Endothelial cell of umbilical vein (primary cell): ENCODE measurements around the gene CTBP2.

ENCODE experiments used
- CTCF ChIP-seq, 2 donors: IDR thresholded peaks; 1 replicate in 1 of 2; 2 replicates in 1 of 2; pipeline ENCODE4 v1.5.1; 2011; ENCODE audit warnings: low read length in 2 of 2, mild to moderate bottlenecking in 2 of 2, moderate library complexity in 2 of 2, control low read depth in 1 of 2, inconsistent platforms in 1 of 2, low read depth in 1 of 2; ENCODE audit not compliant: insufficient read depth in 1 of 2; ENCODE audit errors: extremely low read depth in 1 of 2
- EZH2 ChIP-seq: IDR thresholded peaks from 2 replicates; pipeline ENCODE4 v1.6.1; 2012; ENCODE audit warnings: borderline replicate concordance, low read depth, mild to moderate bottlenecking, moderate library complexity, low read length, inconsistent platforms; ENCODE audit not compliant: severe bottlenecking
- GATA2 ChIP-seq: IDR thresholded peaks from 2 replicates; pipeline ENCODE4 v1.7.0; 2011; ENCODE audit warnings: low read depth, mild to moderate bottlenecking, moderate library complexity, mixed read lengths, low read length; ENCODE audit not compliant: insufficient read length, insufficient read depth
- JUN ChIP-seq: IDR thresholded peaks from 2 replicates; pipeline ENCODE4 v1.6.1; 2011; ENCODE audit warnings: borderline replicate concordance, low read depth; ENCODE audit not compliant: insufficient read length, insufficient read depth
- MYC ChIP-seq: IDR thresholded peaks from one replicate; pipeline ENCODE4 v1.6.1; 2011; ENCODE audit warnings: mild to moderate bottlenecking, low read depth, low read length
- POLR2A ChIP-seq: IDR thresholded peaks from 2 replicates; pipeline ENCODE4 v1.6.1; 2012; ENCODE audit warnings: low read depth, mild to moderate bottlenecking, control low read depth, low read length
- POLR2AphosphoS5 ChIP-seq: IDR thresholded peaks from 2 replicates; pipeline ENCODE4 v1.6.1; 2012; ENCODE audit warnings: low read depth, mild to moderate bottlenecking, control low read depth, low read length, moderate library complexity; ENCODE audit not compliant: insufficient read depth
- TF ChIP-seq, protein P1 (sequence below): IDR thresholded peaks from 2 replicates; pipeline ENCODE4 v1.6.1; 2011; ENCODE audit not compliant: insufficient read depth, insufficient read length

GRCh38 chr10:124993345-124993708 lies 167.0 kb downstream of the CTBP2 start:
- TF ChIP-seq POLR2A (no peak), CTCF (IDR thresholded peaks at IDR 0.05; ENCODE audit: extremely low read depth in 1 of 2, insufficient read depth in 1 of 2, low read depth in 1 of 2, low read length in 2 of 2) (no peak), POLR2AphosphoS5 (no peak), EZH2 (no peak), MYC (no peak), GATA2 (no peak), JUN (no peak)
- TF ChIP-seq, protein P1, sequence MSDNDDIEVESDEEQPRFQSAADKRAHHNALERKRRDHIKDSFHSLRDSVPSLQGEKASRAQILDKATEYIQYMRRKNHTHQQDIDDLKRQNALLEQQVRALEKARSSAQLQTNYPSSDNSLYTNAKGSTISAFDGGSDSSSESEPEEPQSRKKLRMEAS, result no peak
